GM18499 (cell line): ENCODE measurements around the gene BOC.
"Not testable (repeated sequence)": the region's sequence is repeated elsewhere in the genome, so short reads cannot be mapped to it uniquely, and the experiment has no call there.

ENCODE experiments used
- ATAC-seq: cut with Tn5 transposase; IDR thresholded peaks from one replicate; pipeline ENCODE4 v1.9.1; 2021; ENCODE audit warnings: moderate number of reproducible peaks; ENCODE audit not compliant: insufficient read depth, unreplicated experiment

BOC gene

GRCh38 chr3:113211330-113212149 lies at the start of gene BOC:
Gene BOC (plus strand): TSS chr3:113211557. CDS start chr3:113249803, 38,246 bp downstream.
- no peak for ATAC-seq

GRCh38 chr3:113161661-113162060 lies 49.7 kb upstream of the BOC start:
- no peak for ATAC-seq

- ATAC-seq, result no peak
Observed at GRCh38 chr3:113163152-113163551, 48.2 kb upstream of the BOC start.

GRCh38 chr3:113165841-113166240 lies 45.5 kb upstream of the BOC start:
- no peak for ATAC-seq

- no peak for ATAC-seq
Observed at GRCh38 chr3:113166357-113166718, 45.0 kb upstream of the BOC start.

GRCh38 chr3:113166719-113167492 lies 44.5 kb upstream of the BOC start:
- ATAC-seq, result no peak

- no peak for ATAC-seq
Observed at GRCh38 chr3:113167825-113168801, 43.2 kb upstream of the BOC start.

- ATAC-seq, result no peak
Observed at GRCh38 chr3:113169891-113170452, 41.4 kb upstream of the BOC start.

GRCh38 chr3:113170771-113171170 lies 40.6 kb upstream of the BOC start:
- ATAC-seq, result no peak

GRCh38 chr3:113171675-113172300 lies 39.6 kb upstream of the BOC start:
- not testable (repeated sequence) for ATAC-seq

GRCh38 chr3:113173102-113173501 lies 38.3 kb upstream of the BOC start:
- ATAC-seq, result no peak

GRCh38 chr3:113174304-113174703 lies 37.1 kb upstream of the BOC start:
- no peak for ATAC-seq

GRCh38 chr3:113174801-113175485 lies 36.4 kb upstream of the BOC start:
- no peak for ATAC-seq

GRCh38 chr3:113177526-113177925 lies 33.8 kb upstream of the BOC start:
- no peak for ATAC-seq

- no peak for ATAC-seq
Observed at GRCh38 chr3:113179235-113179824, 32.0 kb upstream of the BOC start.

- ATAC-seq, result no peak
Observed at GRCh38 chr3:113183748-113184661, 27.4 kb upstream of the BOC start.

GRCh38 chr3:113185194-113185835 lies 26.0 kb upstream of the BOC start:
- ATAC-seq, result no peak
